GM19099 (cell line): ENCODE results near the gene ATG7.

ENCODE experiments used
- POLR2A ChIP-seq: IDR thresholded peaks from 3 replicates; pipeline ENCODE4 v1.6.1; 2011; ENCODE audit warnings: low read depth; ENCODE audit not compliant: insufficient read length; ENCODE audit errors: extremely low read depth

The ATG7 gene

DNA sequence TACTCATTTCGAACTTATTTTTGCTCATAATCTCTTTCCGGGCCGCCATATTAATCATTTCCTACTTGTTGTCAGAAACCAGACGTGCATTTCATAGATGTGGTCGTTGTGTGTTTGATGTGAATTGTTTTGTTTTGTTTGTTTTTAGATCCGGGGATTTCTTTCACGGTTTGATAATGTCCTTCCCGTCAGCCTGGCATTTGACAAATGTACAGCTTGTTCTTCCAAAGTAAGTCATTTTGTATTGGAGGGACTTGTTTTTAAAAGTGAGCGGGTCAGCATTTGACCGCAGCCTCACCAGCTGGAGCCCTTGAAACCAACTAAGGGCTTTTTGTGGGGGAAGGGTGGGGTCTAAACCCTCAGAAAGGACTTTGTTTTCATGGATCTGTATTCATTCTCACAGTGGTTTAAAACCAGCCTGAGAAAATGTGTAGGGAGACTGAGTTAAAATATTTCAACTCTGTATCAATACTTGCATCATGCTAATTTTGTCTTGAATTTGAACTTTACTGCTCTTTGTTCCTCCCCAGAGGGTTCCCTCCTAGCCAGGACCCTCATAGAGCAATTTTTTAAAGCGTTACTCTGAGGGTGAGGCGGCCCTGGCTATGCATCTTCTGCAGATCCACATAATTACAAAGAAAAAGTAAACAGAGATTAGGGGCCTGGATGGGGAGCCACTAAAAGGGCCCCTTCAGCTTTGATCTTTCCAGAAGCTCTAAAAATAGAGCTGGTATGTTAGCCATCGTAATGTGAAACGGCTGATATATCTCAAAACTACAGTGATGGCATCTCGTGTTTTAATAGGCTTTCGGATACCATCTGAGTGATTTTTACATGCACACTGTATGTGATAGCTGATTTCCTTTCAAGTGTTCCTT is 107.9 kb downstream of the ATG7 start:
- no peak for TF ChIP-seq POLR2A

DNA sequence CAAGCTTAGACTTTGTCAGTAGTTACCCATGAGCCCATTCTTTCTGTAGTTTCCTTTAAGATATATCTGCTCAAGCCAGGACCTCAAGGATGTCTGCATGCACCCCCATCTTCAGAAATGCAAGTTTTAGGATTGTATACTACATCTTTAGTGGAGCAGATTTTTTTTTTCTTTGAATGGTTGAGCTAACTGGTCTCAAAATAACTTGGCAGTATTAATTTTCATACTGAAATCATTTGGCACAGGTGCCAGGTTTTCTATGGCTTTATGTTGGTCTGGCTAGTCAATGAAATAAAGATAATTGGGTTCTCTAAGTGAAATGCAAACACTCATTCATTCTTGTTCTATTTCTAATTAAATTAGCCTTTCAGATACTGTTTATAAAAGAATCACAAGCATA is 108.9 kb downstream of the ATG7 start:
- no peak for TF ChIP-seq POLR2A

DNA sequence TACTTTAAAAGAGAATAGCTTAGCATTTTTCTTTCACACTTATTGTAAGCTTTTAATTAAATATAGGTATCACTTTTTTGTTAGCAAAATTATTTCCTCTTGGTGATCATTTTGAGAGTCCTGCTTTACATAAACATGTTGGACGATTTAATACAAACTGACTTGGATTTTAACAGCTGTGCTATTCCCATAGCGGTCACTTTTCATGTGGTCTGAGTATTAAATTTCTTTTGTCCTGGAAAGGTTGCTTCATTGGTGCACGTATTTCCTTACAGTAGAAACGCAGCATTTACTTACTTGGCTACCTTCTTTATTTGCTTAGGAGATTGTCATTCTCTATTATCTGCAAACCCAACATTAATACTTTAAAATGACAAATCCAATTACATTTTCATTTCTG is 109.4 kb downstream of the ATG7 start:
- TF ChIP-seq POLR2A, result no peak

DNA sequence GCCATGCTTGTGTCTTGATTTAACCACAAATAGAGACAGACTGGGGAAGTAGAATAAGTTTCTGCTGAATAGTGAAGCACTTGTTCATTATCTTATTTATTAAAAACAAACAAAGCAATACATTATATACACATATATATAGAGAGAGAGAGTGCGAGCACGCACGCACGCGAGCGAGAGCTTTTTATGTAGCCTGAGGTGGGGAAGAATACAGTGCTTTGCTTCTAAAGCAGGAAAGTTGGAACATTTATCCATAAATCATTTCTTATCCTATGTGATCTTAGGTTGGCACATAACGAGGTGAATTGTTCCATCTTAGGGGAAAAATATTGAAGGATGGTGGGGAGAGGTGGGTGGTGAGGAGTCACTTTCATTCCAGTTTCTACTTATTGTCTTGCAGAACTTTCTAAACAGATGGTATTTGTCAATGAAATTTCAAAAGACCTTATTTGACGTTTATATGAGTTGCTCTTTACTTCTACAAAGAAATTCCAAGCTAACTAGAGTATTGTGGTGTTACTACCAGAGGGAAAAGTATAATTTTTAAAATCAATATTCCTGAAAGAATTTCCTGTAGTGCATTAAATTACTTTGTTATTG is 110.0 kb downstream of the ATG7 start:
- TF ChIP-seq POLR2A, result no peak

DNA sequence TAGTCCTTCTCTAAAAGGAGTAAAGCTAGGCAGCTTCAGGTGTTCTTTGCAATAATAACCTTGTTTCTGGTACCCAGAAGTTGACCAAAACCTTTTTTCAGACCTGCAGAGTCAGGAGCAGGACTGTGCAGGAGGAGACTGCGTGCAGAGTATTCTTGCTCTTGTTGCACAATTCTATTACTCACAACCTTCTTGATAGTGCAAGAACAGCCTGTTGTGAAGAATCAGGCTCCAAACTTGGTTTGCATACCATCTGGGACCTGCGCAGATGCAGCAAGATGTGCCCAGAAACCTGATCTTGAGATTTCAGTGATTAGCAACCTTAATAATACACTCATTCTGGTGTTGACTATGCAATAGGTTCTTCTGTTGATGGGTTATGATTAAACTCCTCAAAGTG is 111.9 kb downstream of the ATG7 start:
- TF ChIP-seq POLR2A, result no peak

DNA sequence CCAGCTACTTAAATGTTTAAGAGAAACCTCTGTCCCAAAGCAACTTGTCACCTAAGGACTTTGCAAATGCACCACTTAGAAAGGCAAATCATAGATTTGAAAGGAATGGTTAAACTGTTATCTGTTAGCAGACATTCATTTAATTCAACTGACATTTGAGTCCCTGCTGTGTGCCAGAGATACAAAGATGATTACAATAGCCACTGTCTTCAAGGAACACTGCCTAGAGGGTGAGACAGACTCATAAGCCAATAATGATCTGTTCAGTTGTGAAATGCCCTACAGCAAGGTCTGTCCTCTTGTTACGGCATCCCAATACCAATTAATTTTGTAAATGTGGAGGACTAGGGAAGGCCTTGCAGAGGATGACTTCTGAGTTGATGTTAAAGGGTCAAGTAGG is 113.1 kb downstream of the ATG7 start:
- no peak for TF ChIP-seq POLR2A

DNA sequence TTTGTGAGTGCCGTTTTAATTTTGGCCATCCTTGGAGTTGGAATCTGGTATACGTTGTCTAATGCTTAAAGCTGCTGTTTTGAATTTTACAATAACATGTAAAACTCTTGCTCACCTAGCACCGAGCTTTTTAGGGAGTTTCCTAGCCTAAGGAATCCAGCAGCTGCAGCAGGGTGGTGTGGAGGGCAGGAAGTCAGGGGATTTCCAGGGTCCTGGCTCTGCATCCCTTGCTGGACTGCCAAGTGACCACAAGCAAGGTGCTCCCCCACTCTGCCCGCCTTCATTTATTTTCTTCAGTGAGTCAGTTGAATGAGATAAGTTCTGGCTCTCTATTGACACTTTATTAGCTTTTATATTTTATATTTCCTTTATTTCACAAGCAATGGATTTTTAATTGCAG is 113.7 kb downstream of the ATG7 start:
- no peak for TF ChIP-seq POLR2A

DNA sequence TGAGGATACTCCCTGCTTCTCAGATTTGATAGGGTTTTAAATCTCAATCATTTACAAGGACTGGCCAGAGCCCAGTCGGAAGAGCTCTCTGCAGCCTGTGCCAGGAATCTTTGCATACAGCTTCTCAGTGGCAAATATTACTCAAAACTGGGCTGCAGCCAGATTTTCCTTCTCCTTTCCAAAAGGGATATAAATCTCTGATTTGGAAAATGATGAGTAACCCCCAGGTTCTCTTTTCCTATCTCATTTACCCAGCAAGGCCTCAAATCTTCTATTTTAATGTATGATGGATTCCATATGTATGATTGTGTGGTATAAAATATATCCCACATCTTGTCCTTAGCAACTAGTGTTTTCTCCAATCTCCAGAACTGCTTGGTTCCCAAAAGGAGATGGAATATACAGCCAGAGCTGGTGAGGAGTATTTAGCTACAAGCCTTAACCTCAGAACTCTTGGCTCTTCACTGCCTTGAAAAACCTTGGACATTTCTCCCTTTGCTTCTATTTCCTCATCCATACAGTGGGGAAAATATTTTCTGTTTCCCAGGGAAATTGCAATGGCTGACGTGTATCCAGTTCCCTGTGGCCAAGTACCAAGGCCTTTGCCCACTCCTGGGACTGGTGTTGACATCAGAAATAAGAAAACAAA is 114.4 kb downstream of the ATG7 start:
- no peak for TF ChIP-seq POLR2A

DNA sequence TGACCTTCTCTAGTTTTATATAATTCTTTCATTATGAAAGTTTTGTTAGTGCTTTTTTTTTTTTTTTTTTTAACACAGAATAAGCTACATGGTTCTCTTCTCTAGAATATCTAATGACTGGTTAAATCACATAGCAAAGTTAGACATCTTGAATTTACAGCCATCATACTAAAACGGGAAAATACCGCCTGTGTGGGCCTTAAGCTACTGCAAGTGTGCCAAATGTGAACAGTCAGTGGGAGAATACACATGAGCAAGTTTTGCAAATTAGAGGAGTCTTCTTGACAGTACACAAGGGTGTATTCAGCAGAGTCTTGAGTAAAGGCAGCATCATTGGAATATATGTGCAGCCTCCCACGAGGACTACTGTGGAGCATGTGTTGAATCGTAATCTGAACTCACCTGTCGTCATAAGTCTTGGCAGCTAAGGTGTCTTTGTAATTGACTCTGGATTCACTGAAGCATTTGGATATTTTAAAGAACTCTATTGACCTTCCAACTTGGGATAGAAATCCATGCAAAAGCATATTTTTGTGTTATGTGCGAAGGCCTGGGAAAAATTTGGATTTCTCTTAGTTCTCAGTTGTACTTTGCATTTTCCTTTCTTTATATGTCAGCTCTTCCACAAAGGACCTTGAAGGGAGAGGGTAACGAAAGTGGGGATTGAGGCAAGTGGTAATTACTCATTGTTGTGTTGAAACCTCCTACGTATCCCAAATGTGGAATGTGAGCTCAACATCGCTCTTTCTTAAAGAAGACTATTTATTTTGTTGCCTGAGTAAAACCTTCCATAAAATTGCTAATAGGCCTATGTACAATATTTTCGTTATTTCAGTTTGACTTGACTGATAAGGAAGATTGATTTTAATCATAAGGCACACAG is 117.4 kb downstream of the ATG7 start:
- no peak for TF ChIP-seq POLR2A

DNA sequence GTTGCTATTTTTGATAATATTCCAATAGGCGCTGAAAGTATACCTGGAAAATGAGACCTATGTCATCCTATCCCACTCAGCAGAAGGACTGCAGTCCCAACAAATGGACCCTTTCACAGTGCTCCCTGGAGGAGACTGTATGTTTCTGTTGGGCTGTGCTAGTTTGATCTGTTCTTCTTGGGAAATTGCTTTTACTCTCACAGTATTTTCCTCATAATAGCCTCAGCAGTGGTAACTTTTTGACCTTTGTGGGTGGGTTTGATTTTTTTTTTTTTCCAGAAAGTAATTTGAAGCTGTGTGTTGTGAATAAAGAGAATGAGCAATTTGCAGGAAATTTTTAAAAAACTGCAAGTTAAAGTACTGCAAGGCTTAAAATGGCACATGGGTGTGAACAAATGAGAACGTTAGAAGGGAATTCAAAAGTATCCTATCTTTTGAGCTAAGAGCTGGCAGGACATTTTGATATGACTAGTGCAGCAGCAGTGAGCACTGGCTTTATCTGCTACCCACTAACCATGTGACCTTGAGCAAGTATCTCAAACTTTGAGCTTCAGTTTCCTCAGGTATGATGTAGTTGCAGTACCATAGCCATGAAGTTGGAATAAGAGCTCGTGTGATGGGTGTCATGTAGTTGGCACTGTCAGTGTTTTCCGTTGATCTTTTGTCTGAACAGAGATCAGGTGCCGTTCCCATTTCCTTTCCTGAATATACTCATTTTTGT is 118.4 kb downstream of the ATG7 start:
- TF ChIP-seq POLR2A, result no peak

DNA sequence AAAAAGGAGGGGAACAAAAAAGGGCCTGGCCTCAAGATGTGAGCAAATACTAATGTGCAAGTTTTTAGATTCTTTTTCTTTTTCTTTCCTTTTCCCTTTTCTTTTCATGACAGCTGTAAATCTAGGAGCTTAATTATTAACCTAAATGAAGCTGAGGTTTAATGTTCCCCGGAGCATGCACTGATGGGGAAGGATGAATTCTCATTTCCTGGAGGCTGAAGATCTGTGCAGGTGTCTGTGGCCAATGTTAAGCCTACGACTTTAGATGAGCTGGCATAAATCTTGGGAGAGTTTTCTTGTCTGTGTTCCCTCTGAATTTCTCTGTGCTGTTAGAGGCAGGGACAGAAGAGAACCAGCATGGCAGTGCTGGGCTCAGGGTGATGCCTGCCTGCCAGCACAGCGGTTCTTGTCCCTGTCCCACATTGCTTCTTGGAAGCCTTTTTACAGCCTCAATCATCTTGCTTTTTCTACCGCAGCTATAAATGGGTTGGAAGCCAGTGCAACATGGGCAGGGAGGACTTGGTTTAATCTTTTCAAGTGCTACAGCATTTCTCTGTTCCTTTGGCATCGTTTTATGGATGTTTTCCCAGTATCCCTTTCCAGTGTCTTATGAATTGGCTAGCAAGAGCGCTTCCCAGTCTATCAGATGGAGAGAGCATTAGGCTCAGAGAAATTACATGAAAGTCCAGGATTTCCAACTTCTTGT is 119.1 kb downstream of the ATG7 start:
- TF ChIP-seq POLR2A, result no peak

DNA sequence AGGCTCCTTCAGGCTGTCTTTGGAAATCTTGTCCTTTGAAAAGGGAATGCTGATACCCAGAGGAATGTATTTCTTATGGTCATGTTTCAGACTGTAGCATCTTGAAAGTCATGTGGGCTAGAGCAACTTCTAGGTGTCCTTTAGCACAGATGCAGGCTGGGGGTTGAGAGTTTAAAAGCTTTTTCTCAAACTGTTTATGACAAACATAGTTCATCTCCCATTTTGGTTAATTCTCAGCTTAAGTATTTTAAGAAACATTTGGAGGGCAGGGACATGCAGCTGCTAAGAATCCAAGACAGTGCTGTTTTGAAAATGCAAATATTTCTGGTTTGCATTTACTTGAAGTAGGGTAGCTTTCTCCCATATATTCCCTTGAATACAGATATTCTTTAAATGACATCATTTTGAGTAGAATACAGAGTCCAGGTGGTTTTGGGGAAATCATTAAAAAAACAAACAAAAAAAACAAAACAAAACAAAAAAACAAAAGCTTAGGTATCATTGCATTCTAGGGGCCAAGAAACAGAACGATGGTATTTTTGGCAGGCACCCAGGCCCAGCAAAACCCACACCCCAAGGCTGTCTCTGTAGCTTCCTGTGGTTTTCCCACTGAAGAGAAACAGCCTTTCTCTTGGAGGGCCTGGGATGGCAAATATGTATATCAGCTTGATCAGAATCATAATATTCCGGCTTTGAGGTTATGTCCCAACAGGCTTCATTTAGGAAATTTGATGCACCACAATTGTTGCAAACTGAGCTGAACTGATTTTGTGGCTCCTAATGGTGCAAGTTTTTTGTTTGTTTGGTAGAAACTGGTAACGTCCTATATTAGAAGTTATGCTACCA is 120.0 kb downstream of the ATG7 start:
- no peak for TF ChIP-seq POLR2A

DNA sequence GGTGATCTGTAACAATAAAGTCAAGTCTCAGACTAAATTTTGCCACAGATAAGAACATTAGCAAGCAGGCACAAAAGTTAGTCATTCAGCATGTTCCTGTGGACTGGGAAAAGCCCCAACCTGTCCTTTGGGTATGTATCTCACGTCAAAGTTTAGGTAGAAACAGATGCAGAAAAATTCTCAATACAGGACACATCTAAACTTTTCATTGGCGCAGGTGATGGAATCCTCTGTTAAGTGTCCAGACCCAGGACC is 120.6 kb downstream of the ATG7 start:
- no peak for TF ChIP-seq POLR2A
